GM13977 (cell line): ENCODE results near the gene FSIP1.

Experiments used
- DNase-seq: peaks from one replicate; pipeline ENCODE4 v3.0.0; 2012; ENCODE audit warnings: low spot score
- in situ Hi-C: fragments of 300-500 bp; cut with MboI; formaldehyde crosslinking; loops from one replicate; pipeline ENCODE4 v1.12.0; 2022; ENCODE audit warnings: low sequenced_read_pairs, low pct_unique_long_range_greater_than_20kb, mixed read lengths, inconsistent platforms; ENCODE audit not compliant: unreplicated experiment
- TF ChIP-seq, protein P1 (sequence below): IDR thresholded peaks from 2 replicates; pipeline ENCODE4 v1.5.1; 2012; ENCODE audit warnings: mild to moderate bottlenecking, control low read depth; ENCODE audit not compliant: insufficient read depth; ENCODE audit errors: extremely low read depth, missing control alignments

The FSIP1 gene

DNA sequence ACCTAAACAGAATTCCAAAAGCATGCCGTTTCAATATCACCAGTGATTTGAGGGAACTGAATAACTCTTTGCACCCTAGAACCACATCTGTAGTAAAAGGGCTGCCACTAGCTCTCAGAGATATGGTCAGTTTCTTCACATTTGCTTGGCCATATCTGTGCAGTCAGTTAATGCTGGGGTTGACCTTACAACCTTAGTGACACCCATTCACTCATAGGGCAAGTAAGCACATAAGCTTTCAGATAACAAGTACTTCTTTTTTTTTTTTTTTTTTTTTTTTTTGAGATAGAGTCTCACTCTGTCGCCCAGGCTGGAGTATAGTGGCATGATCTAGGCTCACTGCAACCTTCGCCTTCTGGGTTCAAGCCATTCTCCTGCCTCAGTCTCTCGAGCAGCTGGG lies 20.4 kb upstream of the FSIP1 start:
- no peak for DNase-seq
- TF ChIP-seq, protein P1, sequence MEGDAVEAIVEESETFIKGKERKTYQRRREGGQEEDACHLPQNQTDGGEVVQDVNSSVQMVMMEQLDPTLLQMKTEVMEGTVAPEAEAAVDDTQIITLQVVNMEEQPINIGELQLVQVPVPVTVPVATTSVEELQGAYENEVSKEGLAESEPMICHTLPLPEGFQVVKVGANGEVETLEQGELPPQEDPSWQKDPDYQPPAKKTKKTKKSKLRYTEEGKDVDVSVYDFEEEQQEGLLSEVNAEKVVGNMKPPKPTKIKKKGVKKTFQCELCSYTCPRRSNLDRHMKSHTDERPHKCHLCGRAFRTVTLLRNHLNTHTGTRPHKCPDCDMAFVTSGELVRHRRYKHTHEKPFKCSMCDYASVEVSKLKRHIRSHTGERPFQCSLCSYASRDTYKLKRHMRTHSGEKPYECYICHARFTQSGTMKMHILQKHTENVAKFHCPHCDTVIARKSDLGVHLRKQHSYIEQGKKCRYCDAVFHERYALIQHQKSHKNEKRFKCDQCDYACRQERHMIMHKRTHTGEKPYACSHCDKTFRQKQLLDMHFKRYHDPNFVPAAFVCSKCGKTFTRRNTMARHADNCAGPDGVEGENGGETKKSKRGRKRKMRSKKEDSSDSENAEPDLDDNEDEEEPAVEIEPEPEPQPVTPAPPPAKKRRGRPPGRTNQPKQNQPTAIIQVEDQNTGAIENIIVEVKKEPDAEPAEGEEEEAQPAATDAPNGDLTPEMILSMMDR: no peak
- in situ Hi-C loops: no loop called here

DNA sequence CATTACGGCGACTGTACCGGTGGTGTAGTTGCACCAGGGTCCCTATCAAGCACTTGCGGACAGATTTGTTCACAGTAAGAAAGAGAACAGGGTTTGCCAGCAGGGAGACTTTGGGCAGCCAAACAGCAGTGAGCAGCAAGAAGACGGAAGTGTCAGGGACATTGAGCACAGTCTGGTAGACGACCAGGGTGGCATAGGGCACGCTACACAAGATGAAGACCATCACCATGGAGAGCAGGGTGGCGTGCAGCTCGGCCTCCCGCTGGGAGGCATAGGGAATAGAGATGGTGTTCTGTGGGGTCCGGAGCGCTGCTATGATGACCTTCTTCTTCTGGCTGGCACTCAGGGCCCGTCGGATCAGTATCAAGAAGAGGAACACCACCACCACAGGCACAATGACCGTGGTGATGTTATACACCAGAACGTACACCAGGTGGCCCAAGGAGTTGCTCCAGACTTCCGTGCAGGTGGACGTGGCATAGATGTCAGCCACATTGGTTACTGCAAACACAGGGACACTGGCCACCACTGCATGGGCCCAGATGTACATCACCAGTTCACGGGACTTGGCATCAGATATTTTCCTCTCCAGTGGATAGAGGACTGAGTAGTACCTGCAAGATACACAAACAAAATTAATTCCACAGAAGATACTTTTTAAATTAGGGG lies 19.1 kb upstream of the FSIP1 start:
- peak; percentile 48 for DNase-seq
- in situ Hi-C loops: no loop called here
- TF ChIP-seq, protein P1: peak; percentile 63

DNA sequence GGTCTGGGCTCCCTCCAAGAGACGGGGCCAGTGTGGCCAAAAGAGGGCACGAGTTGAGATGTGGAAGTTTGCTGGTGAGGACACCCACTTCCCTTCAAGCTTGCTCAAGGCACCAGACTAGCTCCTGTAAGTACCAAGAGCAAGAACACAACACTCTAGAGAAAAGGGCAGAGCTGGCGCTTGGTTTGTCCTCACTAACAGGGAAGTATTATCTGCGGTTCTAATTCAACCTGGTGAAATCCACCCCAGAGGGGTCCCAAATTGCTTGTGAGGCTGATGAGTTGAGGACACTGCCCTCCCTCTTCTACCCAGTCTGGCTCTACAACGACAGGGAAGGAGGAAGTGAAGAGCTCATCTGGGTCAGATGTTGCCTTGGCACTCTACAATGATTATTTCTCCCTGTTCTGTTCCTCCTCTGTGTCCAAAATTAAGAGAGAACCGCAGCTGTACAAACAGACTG lies 16.9 kb upstream of the FSIP1 start:
- in situ Hi-C loops: no loop called here
- TF ChIP-seq, protein P1: no peak
- no peak for DNase-seq

DNA sequence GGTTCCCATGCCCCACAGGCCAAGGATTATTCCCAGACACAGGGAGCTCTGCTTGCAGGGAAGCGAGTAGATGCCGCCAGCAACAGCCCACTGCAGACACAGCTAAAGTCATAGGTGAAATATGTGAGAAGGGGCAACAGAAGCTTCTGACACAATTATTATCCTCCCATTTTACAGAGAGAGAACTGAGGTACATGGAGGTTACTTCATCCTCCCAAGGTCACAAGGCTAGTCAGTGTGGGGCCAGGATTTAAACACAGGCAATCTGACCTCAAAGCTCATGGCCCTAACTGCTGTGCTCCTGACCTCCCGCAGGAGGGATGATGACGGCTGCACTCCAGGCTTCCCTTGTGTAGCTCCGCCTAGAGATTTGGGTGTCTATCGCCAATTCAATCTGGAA lies 15.7 kb upstream of the FSIP1 start:
- in situ Hi-C loops: no loop called here
- TF ChIP-seq, protein P1: no peak
- DNase-seq: no peak

DNA sequence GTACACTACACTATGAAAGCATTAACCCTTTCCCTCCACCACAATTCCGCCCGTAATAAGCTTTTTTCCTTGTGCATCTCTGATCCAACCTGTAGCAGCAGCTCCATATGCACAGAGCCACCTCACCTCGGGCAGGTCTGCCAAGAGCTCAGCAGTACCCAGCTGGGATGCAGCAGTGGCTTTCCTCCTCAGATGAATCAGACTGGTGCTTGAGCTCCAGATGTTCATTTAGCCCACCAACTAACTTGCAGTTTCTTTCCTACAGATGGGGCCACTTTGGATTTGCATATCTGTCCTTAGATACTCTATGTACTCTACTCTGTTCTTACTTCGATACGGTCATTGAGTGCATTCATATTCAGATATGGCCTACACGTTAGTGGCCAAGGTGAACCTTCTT lies 14.8 kb upstream of the FSIP1 start:
- in situ Hi-C loops: no loop called here

DNA sequence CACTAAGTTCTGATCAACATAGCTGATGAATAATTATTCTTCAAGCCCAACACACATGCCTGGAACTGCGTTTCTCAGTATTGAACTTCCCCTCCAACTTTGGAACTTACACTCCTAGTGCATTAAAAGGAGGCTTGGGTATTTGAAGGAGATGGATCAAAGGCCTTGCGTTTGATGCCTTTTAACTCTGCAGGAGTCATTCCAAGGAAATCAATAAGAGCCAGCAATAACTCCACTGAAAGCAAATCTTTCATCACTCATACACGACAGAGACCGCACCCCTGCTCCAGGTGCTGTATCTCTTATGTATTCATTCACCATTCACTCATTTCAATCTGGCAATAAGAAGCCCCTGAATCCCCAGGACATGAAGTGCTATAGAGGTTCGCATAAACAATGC lies 14.0 kb upstream of the FSIP1 start:
- no peak for DNase-seq
- TF ChIP-seq, protein P1: no peak

More for the DNA sequence above, 14.8 kb upstream of the FSIP1 start:
- TF ChIP-seq, protein P1: no peak
- no peak for DNase-seq

More for the DNA sequence above, 14.0 kb upstream of the FSIP1 start:
- in situ Hi-C loops: no loop called here
